Uterus (tissue), 4 donors: ENCODE results near the gene AUTS2. TPM values are rescaled to one million over a fixed set of nuclear protein-coding genes. Genes with fewer than 3 reads are reported as not detected.

Experiments used
- DNase-seq, 2 donors: peaks; one replicate each; pipeline ENCODE4 v3.0.0-alpha.2; 2019 to 2020
- H3K27ac ChIP-seq, 2 donors: fragments of 200-600 bp; sonication (generic); 1 replicate in 1 of 2; 2 replicates in 1 of 2; pipeline ENCODE4 v1.5.1; 2016 to 2018
- H3K27me3 ChIP-seq, 2 donors: fragments of 200-600 bp; sonication (generic); one replicate each; pipeline ENCODE4 v1.5.1; 2018 to 2019; ENCODE audit warnings: control low read depth in 1 of 2
- H3K36me3 ChIP-seq, 2 donors: fragments of 200-600 bp; sonication (generic); one replicate each; pipeline ENCODE4 v1.5.1; 2019; ENCODE audit warnings: control low read depth in 1 of 2
- H3K4me1 ChIP-seq, 2 donors: fragments of 200-600 bp; sonication (generic); one replicate each; pipeline ENCODE4 v1.5.1; 2018 to 2019; ENCODE audit warnings: control low read depth in 1 of 2
- H3K4me3 ChIP-seq, 2 donors: fragments of 200-600 bp; sonication (generic); 1 replicate in 1 of 2; 2 replicates in 1 of 2; pipeline ENCODE4 v1.5.1; 2018 to 2019; ENCODE audit warnings: mild to moderate bottlenecking in 1 of 2
- H3K9me3 ChIP-seq, 2 donors: fragments of 200-600 bp; sonication (generic); one replicate each; pipeline ENCODE4 v1.5.1; 2019; ENCODE audit warnings: control low read depth in 1 of 2
- CTCF ChIP-seq, 4 experiments: fragments of 200-600 bp in 2 of 4; fragments of 450-650 bp in 2 of 4; sonication (generic) in 2 of 4; IDR thresholded peaks; one replicate each; pipeline ENCODE4 v1.5.1; 2016 to 2019; ENCODE audit warnings: antibody characterized with exemption in 4 of 4, mild to moderate bottlenecking in 2 of 4, moderate library complexity in 1 of 4
- POLR2A ChIP-seq, 2 donors: fragments of 450-650 bp; IDR thresholded peaks; one replicate each; pipeline ENCODE4 v1.6.1; 2016; ENCODE audit warnings: antibody characterized with exemption in 2 of 2, mild to moderate bottlenecking in 1 of 2, moderate library complexity in 1 of 2
- intact Hi-C: fragments of 100-400 bp; cut with DNase I; formaldehyde crosslinking; loops from one replicate; pipeline ENCODE4 v1.15.1; 2023; ENCODE audit warnings: low total_unique reads
- total RNA-seq, 4 donors: library from RNA; depleted of rRNA in 3 of 4; stranded (reverse); fragments of >200 nt in 3 of 4; gene quantifications; one replicate each; pipeline versions ENCODE4 v1.1.0 to v1.2.4, GENCODE V29; 2014 to 2023
- donor health status: DM: yes; HTN: yes; CAD: no.

AUTS2 gene
- total RNA-seq, 4 donors from 2014 or later = 10.5 to 58.2 (median 30.0) TPM

- Histone ChIP-seq H3K36me3 (no peaks in the 10 kb centered on the region), H3K4me3 (no peak overlapping the region), H3K27ac (no peak overlapping the region), H3K9me3 (no peaks in the 10 kb centered on the region), H3K4me1 (no peaks in the 10 kb centered on the region), H3K27me3 (no peaks in the 10 kb centered on the region)
- no peak for DNase-seq
- TF ChIP-seq CTCF (IDR thresholded peaks at IDR 0.05) (no peak), POLR2A (IDR thresholded peaks at IDR 0.05) (no peak)
- intact Hi-C loops = no loop called here
Observed at GRCh38 chr7:70573696-70574095, 975.4 kb downstream of the AUTS2 start.

- intact Hi-C loops = no loop called here
- no peak for DNase-seq
- TF ChIP-seq POLR2A (IDR thresholded peaks at IDR 0.05) (no peak), CTCF (IDR thresholded peaks at IDR 0.05) (no peak)
- no peaks in the 10 kb centered on the region for H3K27me3 ChIP-seq
- H3K36me3 ChIP-seq = no peaks in the 10 kb centered on the region
- no peak overlapping the region for H3K27ac ChIP-seq
- H3K9me3 ChIP-seq = no peaks in the 10 kb centered on the region
- no peak overlapping the region for H3K4me3 ChIP-seq
- no peaks in the 10 kb centered on the region for H3K4me1 ChIP-seq
Observed at GRCh38 chr7:70574314-70574834, 976.1 kb downstream of the AUTS2 start.

DNA sequence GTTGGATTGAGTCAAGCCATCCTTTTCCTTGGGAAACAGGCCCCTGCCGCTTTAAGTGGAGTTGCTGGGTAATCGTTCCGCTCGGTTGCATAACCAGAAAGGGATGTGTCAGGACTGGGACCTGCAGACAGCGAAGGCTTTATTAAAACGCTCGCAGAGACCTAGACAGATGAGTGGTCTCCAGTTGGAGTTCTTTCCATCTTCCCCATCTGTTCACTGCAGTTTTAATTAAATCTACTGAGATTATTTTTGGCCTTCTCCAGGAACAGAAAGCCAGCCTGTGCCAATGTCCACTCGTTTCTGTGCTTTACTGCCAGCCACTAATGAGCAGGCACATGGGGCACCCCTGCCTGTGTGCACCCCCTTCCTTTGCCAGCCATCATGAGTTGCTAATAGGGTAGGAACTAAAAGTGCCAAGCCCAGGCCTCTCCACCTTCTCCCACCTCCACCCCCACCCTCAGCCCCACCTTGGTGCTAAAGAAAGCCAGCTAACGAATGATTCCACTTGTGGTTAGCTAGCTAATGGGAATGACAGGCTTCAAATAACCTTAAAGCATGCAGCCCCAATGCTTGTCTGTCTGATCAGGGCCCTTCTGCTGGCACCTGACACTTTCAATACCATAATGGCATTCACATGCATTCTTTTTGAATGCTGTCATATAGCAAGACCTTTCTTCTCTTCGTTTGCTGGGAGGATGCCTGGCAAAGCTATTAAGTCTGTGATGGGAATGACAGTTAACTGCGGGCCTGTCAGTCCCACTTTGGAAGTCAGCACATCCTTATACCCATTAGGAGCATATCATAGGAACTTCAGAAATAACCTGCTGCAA lies 976.9 kb downstream of the AUTS2 start:
- no peak for TF ChIP-seq POLR2A (IDR thresholded peaks at IDR 0.05)
- no peak for TF ChIP-seq CTCF (IDR thresholded peaks at IDR 0.05)
- no peaks in the 10 kb centered on the region for H3K9me3 ChIP-seq

DNA sequence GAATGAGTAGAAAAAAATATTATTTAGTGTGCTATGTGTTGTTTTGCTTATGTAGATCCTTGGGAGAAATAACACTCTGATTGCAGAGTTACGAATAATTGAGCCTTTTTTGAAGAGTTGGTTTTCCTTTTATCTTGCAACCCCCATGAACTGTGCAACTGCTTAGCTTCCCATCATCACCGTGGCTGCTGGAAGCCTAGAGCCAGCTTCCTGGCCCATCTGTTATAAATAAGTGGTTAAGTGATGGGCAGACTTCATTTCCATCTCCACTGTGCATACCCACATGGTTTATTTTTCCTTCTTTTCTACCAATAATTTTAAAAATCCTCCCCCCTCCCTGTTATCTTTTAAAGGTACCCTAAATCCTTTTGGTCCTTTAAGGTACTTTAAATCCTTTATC lies 978.8 kb downstream of the AUTS2 start:
- H3K4me3 ChIP-seq = no peak overlapping the region
- no peaks in the 10 kb centered on the region for H3K27me3 ChIP-seq
- no peak overlapping the region for H3K27ac ChIP-seq
- DNase-seq = no peak
- intact Hi-C loops = no loop called here
- no peaks in the 10 kb centered on the region for H3K4me1 ChIP-seq
- no peaks in the 10 kb centered on the region for H3K9me3 ChIP-seq
- no peaks in the 10 kb centered on the region for H3K36me3 ChIP-seq
- TF ChIP-seq POLR2A (IDR thresholded peaks at IDR 0.05) (no peak), CTCF (IDR thresholded peaks at IDR 0.05) (no peak)

More for the DNA sequence above, 976.9 kb downstream of the AUTS2 start:
- Histone ChIP-seq H3K36me3 (no peaks in the 10 kb centered on the region), H3K4me1 (no peaks in the 10 kb centered on the region), H3K27me3 (no peaks in the 10 kb centered on the region), H3K27ac (no peak overlapping the region), H3K4me3 (no peak overlapping the region)
- DNase-seq = no peak
- intact Hi-C loops = no loop called here

GRCh38 chr7:70578131-70578530 lies 979.9 kb downstream of the AUTS2 start:
- Histone ChIP-seq H3K27ac (no peak overlapping the region), H3K27me3 (no peaks in the 10 kb centered on the region), H3K9me3 (no peaks in the 10 kb centered on the region), H3K4me1 (no peaks in the 10 kb centered on the region), H3K4me3 (no peak overlapping the region), H3K36me3 (no peaks in the 10 kb centered on the region)
- no peak for TF ChIP-seq POLR2A (IDR thresholded peaks at IDR 0.05)
- no peak for TF ChIP-seq CTCF (IDR thresholded peaks at IDR 0.05)
- no peak for DNase-seq
- intact Hi-C loops = no loop called here
